Activated B cell treated with CpG ODN at 0.5 μM for 24 hours (primary cell): Measurements from ENCODE around the gene DERL3. TPM values are rescaled to one million over a fixed set of nuclear protein-coding genes. Genes with fewer than 3 reads are reported as not detected.
"Not testable (repeated sequence)": the region's sequence is repeated elsewhere in the genome, so short reads cannot be mapped to it uniquely, and the experiment has no call there.

Experiments used
- ATAC-seq: fragments of 200-7000 bp; cut with Tn5 transposase; one replicate; pipeline ENCODE4 v1.10.0; 2021; ENCODE audit warnings: low read depth, mild to moderate bottlenecking, moderate library complexity
- CTCF ChIA-PET: fragments of 350-600 bp; sonication (Branson Sonifier 250); formaldehyde crosslinking; loops from one replicate; lab custom pipeline; 2021; ENCODE audit warnings: antibody characterized with exemption; lab: Charles Lee
- POLR2A ChIA-PET: fragments of 350-600 bp; sonication (Branson Sonifier 250); formaldehyde crosslinking; loops from one replicate; lab custom pipeline; 2021; ENCODE audit warnings: antibody characterized with exemption; lab: Charles Lee
- DNase-seq: peaks from one replicate; pipeline ENCODE4 v3.0.0; 2022
- H3K27ac Mint-ChIP-seq: one replicate; pipeline ENCODE4 v1.8.0; 2020; ENCODE audit warnings: mixed read lengths
- H3K27me3 Mint-ChIP-seq: one replicate; pipeline ENCODE4 v1.8.0; 2021; ENCODE audit warnings: mixed read lengths
- H3K36me3 Mint-ChIP-seq: one replicate; pipeline ENCODE4 v1.8.0; 2021; ENCODE audit warnings: low read depth, mixed read lengths
- H3K4me1 Mint-ChIP-seq: one replicate; pipeline ENCODE4 v1.8.0; 2021; ENCODE audit warnings: mixed read lengths
- H3K4me3 Mint-ChIP-seq: one replicate; pipeline ENCODE4 v1.8.0; 2020; ENCODE audit warnings: mild to moderate bottlenecking, mixed read lengths
- H3K9me3 Mint-ChIP-seq: one replicate; pipeline ENCODE4 v1.8.0; 2020; ENCODE audit warnings: mixed read lengths
- CTCF ChIP-seq: fragments of 200-600 bp; IDR thresholded peaks from one replicate; pipeline ENCODE4 v1.8.0; 2022; ENCODE audit warnings: antibody characterized with exemption, mild to moderate bottlenecking
- intact Hi-C: fragments of 100-400 bp; cut with micrococcal nuclease; formaldehyde crosslinking; loops from one replicate; pipeline ENCODE4 v1.15.1; 2024
- total RNA-seq: library from RNA; stranded (reverse); gene quantifications from 2 replicates; pipeline ENCODE4 v1.2.3, GENCODE V29; 2022

DERL3 gene
- total RNA-seq, 1 donor from 2014 or later: 18.3 TPM

DNA sequence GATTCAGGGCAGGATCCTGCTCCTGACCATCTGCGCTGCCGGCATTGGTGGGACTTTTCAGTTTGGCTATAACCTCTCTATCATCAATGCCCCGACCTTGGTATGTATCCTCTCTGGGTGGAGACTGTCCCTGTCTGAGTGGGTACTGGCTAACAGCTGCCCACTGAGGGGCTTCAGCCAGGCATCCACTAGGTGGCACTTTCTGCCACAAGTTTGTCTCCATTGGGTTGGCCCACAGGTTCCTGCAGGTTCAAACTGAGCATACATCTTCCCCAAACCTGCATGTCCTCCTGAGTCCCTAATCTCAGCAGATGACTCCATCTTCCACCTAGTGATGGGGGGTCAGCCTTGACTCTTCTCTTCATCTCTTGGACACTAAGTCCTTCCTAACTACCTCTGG is 23.3 kb upstream of the DERL3 start:
- Mint-ChIP-seq H3K9me3 (no peaks in the 10 kb centered on the region), H3K4me1 (peaks cover 16% of the 10 kb centered on the region), H3K27ac (no peak overlapping the region), H3K27me3 (no peaks in the 10 kb centered on the region), H3K36me3 (peaks cover 36% of the 10 kb centered on the region), H3K4me3 (no peak overlapping the region)
- CTCF ChIA-PET: interaction anchor here (1.0 to 1.3 kb wide), 2 partner anchors 32 to 94 kb away, joined by 3 read pairs; no protein-coding TSS in a partner anchor
- ATAC-seq: no peak
- DNase-seq: no peak
- intact Hi-C loops: loop anchor here (5.0 kb wide), 1 partner anchor 95 kb away; no protein-coding TSS in a partner anchor
- no peak for TF ChIP-seq CTCF
- POLR2A ChIA-PET: interaction anchor here (0.6 kb wide), 1 partner anchor 190 kb away, joined by 3 read pairs; no protein-coding TSS in a partner anchor

GRCh38 chr22:23860187-23860586 is 21.4 kb upstream of the DERL3 start:
- H3K4me3 Mint-ChIP-seq, POLR2A ChIA-PET, H3K27me3 Mint-ChIP-seq, DNase-seq, ATAC-seq, H3K9me3 Mint-ChIP-seq, H3K27ac Mint-ChIP-seq: not testable (repeated sequence)
- peaks cover 24% of the 10 kb centered on the region for H3K36me3 Mint-ChIP-seq
- peaks cover 22% of the 10 kb centered on the region for H3K4me1 Mint-ChIP-seq
- CTCF ChIA-PET: interaction anchor here (0.8 to 1.2 kb wide), 3 partner anchors 9 to 96 kb away, joined by 3 to 6 read pairs (median 4); partner anchors contain the start of gene MIF
- intact Hi-C loops: loop anchor here (5.0 kb wide), 1 partner anchor 97 kb away; no protein-coding TSS in a partner anchor

GRCh38 chr22:23859201-23859600 is 20.4 kb upstream of the DERL3 start:
- POLR2A ChIA-PET: interaction anchor here (1.0 to 3.3 kb wide), 3 partner anchors 22 to 105 kb away, joined by 3 to 84 read pairs (median 60); partner anchors contain the start of genes MIF, VPREB3 and ZNF70

DNA sequence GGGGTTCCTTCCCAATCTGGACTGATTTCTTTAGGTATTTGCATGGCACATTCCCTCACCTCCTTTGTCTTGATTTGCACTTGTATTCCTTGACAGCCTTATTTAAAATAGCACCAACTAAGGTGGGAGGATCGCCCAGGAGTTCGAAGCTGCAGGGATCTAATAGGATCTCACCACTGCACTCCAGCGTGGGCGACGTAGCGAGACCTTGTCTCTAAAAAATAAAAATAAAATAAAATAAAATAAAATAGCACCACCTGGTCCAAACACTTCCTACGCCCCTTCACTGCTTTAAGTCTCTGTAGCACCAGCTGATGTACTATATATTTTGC is 19.6 kb upstream of the DERL3 start:
- intact Hi-C loops: loop anchor here (5.0 kb wide), 2 partner anchors 34 to 54 kb away; partner anchors contain the start of gene MIF
- ATAC-seq: no peak
- peaks cover 21% of the 10 kb centered on the region for H3K36me3 Mint-ChIP-seq
- no peak for TF ChIP-seq CTCF
- peak overlapping the region; percentile 91 for H3K4me3 Mint-ChIP-seq
- DNase-seq: no peak
- peak overlapping the region; percentile 94 for H3K27ac Mint-ChIP-seq
- ChIA-PET POLR2A (interaction anchor here (0.6 to 3.3 kb wide), 8 partner anchors 12 to 105 kb away, joined by 3 to 84 read pairs (median 4); partner anchors contain the start of genes CHCHD10, MIF, VPREB3 and ZNF70), CTCF (interaction anchor here (1.9 to 3.0 kb wide), 3 partner anchors 9 to 298 kb away, joined by 7 to 16 read pairs (median 8); no protein-coding TSS in a partner anchor)
- H3K4me1 Mint-ChIP-seq: peaks cover 22% of the 10 kb centered on the region
- no peaks in the 10 kb centered on the region for H3K27me3 Mint-ChIP-seq
- no peaks in the 10 kb centered on the region for H3K9me3 Mint-ChIP-seq

More at GRCh38 chr22:23859201-23859600, 20.4 kb upstream of the DERL3 start:
- H3K4me1 Mint-ChIP-seq: peaks cover 22% of the 10 kb centered on the region
- H3K9me3 Mint-ChIP-seq: no peaks in the 10 kb centered on the region
- no peak for ATAC-seq
- CTCF ChIA-PET: interaction anchor here (0.9 to 3.0 kb wide), 3 partner anchors 10 to 88 kb away, joined by 3 to 16 read pairs (median 7); no protein-coding TSS in a partner anchor
- peaks cover 24% of the 10 kb centered on the region for H3K36me3 Mint-ChIP-seq
- intact Hi-C loops: loop anchor here (5.0 kb wide), 2 partner anchors 33 to 53 kb away; partner anchors contain the start of gene MIF
- no peaks in the 10 kb centered on the region for H3K27me3 Mint-ChIP-seq
- no peak for TF ChIP-seq CTCF
- no peak overlapping the region for H3K4me3 Mint-ChIP-seq
- H3K27ac Mint-ChIP-seq: no peak overlapping the region
- DNase-seq: no peak

DNA sequence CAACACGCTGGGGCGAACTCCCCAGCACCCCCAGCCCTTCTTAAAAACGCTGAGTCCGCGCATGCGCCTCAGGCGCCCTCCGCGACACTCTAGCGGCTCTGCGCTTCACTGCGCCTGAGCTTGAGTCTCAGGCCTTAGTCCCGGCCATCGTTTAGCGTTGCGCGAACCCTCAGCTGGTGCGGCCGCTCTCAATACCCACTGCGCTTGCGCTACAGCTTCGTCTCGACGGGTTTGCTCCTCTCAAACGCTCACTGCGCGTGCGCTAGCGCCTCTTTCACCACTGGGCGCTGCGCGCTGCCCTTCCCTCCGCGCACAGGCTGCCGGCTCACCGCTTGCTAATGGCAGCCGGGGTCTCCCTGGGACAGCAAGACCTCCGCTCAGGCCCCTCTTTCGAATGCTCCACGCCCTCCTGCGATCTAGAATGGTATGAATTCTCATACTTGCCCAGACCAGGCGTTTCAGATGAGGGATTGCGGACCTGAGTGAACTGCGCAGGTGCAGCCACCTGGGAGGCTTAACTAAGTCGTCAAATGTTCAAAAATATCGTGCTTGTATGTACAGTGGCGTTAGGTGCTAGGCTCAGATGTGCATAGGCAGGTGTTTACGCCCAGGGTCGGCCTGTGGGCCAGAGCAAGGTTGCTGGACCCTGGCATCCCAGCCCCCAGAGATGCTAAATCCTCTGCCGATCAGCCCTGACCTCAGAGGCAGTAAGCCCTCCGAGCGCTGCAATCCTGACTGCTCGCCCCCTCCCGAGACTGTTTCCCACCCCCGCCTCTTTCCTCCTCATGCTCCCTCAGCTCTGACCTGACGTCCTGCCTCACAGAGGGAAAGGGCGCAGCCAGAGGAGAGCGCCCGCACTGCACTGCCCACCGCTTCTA is 19.0 kb upstream of the DERL3 start, which contains the start of gene SLC2A11:
TSS of gene SLC2A11 (plus strand) at position 270 of the 878 bp plus-strand sequence. CDS start at position 395, 125 bp downstream.
- ChIA-PET POLR2A (interaction anchor here (0.6 to 3.3 kb wide), 52 partner anchors 8 to 788 kb away, joined by 3 to 84 read pairs (median 5); partner anchors contain the start of genes CABIN1, CHCHD10, DERL3 and GUCD1), CTCF (interaction anchor here (0.7 to 3.0 kb wide), 9 partner anchors 8 to 299 kb away, joined by 3 to 16 read pairs (median 6); partner anchors contain the start of genes CHCHD10 and MIF)

More for the DNA sequence above, 19.0 kb upstream of the DERL3 start, which contains the start of gene SLC2A11:
- TF ChIP-seq CTCF: no peak
- Mint-ChIP-seq H3K36me3 (peaks cover 16% of the 10 kb centered on the region), H3K4me1 (peaks cover 22% of the 10 kb centered on the region), H3K27ac (peak within 1 kb of the TSS; percentile 94), H3K4me3 (peak within 1 kb of the TSS; percentile 91), H3K9me3 (no peaks in the 10 kb centered on the region), H3K27me3 (no peaks in the 10 kb centered on the region)
- peak; percentile 94 for ATAC-seq
- peak; percentile 90 for DNase-seq
- intact Hi-C loops: loop anchor here (5.0 kb wide), 2 partner anchors 34 to 54 kb away; partner anchors contain the start of gene MIF
